DND-41 (cell line): ENCODE measurements around the gene GLP2R.

Source experiments
- CTCF ChIP-seq: IDR thresholded peaks from 2 replicates; pipeline ENCODE4 v1.5.1; 2012; ENCODE audit warnings: borderline replicate concordance, low read length, moderate library complexity, mild to moderate bottlenecking; ENCODE audit not compliant: poor library complexity, severe bottlenecking; ENCODE audit errors: extremely low read depth
- EZH2 ChIP-seq: IDR thresholded peaks from 3 replicates; pipeline ENCODE4 v1.6.1; 2012; ENCODE audit warnings: borderline replicate concordance, low read depth, mild to moderate bottlenecking, moderate library complexity, low read length, inconsistent platforms; ENCODE audit not compliant: severe bottlenecking

- TF ChIP-seq CTCF (no peak), EZH2 (no peak)
These were observed 100.6 kb downstream of the GLP2R start for GRCh38 chr17:9926150-9926804.
